Left lung (tissue), 10 donors: Measurements from ENCODE around the gene VTA1. TPM values are rescaled to one million over a fixed set of nuclear protein-coding genes. Genes with fewer than 3 reads are reported as not detected.
"Not testable (repeated sequence)": the region's sequence is repeated elsewhere in the genome, so short reads cannot be mapped to it uniquely, and the experiment has no call there.

ENCODE experiments used
- ATAC-seq: fragments of 200-7000 bp; cut with Tn5 transposase; one replicate; pipeline ENCODE4 v1.9.1; 2020; ENCODE audit warnings: moderate library complexity
- DNase-seq, 4 donors: peaks; one replicate each; pipeline ENCODE4 v3.0.0-alpha.2; 2013 to 2020
- H3K27ac ChIP-seq, 2 donors: fragments of 200-600 bp; sonication (generic) in 1 of 2; one replicate each; pipeline versions ENCODE4 v1.5.0 to v1.8.0; 2020 to 2021
- H3K27me3 ChIP-seq, 2 donors: fragments of 200-600 bp; sonication (generic) in 1 of 2; one replicate each; pipeline versions ENCODE4 v1.5.0 to v1.8.0; 2020 to 2021
- H3K36me3 ChIP-seq, 2 donors: fragments of 200-600 bp; sonication (generic) in 1 of 2; one replicate each; pipeline versions ENCODE4 v1.5.0 to v1.8.0; 2020 to 2021
- H3K4me1 ChIP-seq, 2 donors: fragments of 200-600 bp; one replicate each; pipeline ENCODE4 v1.8.0; 2021
- H3K4me3 ChIP-seq, 2 donors: fragments of 200-600 bp; sonication (generic) in 1 of 2; one replicate each; pipeline versions ENCODE4 v1.5.0 to v1.8.0; 2020 to 2021; ENCODE audit warnings: mild to moderate bottlenecking in 1 of 2
- H3K9me3 ChIP-seq, 2 donors: fragments of 200-600 bp; sonication (generic) in 1 of 2; one replicate each; pipeline versions ENCODE4 v1.5.0 to v1.8.0; 2020 to 2021
- intact Hi-C, 2 donors: fragments of 100-400 bp; cut with DNase I; formaldehyde crosslinking; loops; one replicate each; pipeline versions ENCODE4 v1.11.2 to v1.14.2; 2022
- polyA plus RNA-seq, 6 donors: library from polyadenylated mRNA; unstranded; fragments of 120-200 nt; gene quantifications; one replicate each; pipeline ENCODE4 v1.2.1, GENCODE V29; 2013; ENCODE audit not compliant: insufficient read length in 6 of 6
- total RNA-seq, 2 donors: library from RNA; stranded (reverse); fragmentation: NEBNext Ultra II Directional; extraction: Animal tissue kit (Norgen Biotek cat#: 25700); gene quantifications; one replicate each; pipeline ENCODE4 v1.2.1, GENCODE V29; 2021
- TF ChIP-seq, protein P1 (sequence below), 2 donors: fragments of 200-600 bp; sonication (generic) in 1 of 2; IDR thresholded peaks; one replicate each; pipeline versions ENCODE4 v1.5.0 to v1.8.0; 2021; ENCODE audit warnings: antibody characterized with exemption in 2 of 2
- donor health status: DM: no; HTN: yes; CAD: no.
- donor health status: DM: no; HTN: no; CAD: no.

The VTA1 gene
- total and polyA plus RNA-seq, 8 donors: 33.2 to 73.5 (median 66.5) TPM

DNA sequence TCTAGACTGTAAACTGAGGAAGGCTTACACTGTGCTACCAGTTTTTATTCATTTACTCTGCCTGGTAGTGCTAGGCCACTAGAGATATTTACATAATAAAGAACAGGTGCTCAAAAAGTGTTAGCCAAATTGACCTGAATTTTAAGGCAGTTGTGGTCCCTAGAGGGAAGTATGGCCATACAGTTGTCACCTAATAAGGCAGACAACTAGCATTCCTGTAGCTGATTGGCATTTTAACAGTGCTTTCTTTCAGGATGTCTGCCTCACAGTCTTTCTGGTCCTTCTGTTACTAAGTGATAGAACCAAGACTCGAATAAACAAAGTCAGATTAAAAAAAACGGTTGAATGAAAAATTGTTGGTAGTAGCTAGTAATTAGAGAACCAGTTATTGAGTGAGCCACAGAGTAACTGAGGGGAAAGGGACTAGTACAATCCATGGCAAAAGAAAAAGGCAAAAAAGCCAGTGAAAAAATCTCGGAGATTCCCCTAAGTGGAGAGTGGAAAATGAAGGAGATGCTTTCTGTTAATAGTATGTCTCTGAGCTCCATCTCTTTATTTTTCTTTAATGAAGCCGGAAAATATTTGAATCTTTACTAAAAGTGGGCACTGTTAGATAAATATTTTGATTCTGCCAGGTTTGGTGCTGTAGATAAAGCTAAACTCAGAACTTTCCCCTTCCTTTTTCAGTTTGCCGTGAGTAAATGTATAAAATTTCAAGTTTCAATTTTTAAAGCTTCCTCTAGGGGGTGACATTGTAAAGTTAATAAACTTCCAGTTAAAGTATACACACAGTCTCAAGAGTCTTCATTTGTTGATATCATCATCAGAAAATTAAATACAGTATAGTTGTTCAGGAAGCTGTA, 9.1 kb downstream of the VTA1 start:
- TF ChIP-seq, protein P1, sequence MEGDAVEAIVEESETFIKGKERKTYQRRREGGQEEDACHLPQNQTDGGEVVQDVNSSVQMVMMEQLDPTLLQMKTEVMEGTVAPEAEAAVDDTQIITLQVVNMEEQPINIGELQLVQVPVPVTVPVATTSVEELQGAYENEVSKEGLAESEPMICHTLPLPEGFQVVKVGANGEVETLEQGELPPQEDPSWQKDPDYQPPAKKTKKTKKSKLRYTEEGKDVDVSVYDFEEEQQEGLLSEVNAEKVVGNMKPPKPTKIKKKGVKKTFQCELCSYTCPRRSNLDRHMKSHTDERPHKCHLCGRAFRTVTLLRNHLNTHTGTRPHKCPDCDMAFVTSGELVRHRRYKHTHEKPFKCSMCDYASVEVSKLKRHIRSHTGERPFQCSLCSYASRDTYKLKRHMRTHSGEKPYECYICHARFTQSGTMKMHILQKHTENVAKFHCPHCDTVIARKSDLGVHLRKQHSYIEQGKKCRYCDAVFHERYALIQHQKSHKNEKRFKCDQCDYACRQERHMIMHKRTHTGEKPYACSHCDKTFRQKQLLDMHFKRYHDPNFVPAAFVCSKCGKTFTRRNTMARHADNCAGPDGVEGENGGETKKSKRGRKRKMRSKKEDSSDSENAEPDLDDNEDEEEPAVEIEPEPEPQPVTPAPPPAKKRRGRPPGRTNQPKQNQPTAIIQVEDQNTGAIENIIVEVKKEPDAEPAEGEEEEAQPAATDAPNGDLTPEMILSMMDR (IDR thresholded peaks at IDR 0.05): peak; percentile 27 to 32
- peak in 2 of 4 donors; percentile 38 to 43 for DNase-seq
- H3K9me3 ChIP-seq: no peaks in the 10 kb centered on the region
- peaks cover 0 to 10% of the 10 kb centered on the region in 2 donors for H3K4me1 ChIP-seq
- no peaks in the 10 kb centered on the region for H3K36me3 ChIP-seq
- H3K27ac ChIP-seq: no peak overlapping the region
- no peak overlapping the region for H3K4me3 ChIP-seq
- intact Hi-C loops: loop anchor here in 1 of 2 donors (10.0 kb wide), 1 partner anchor 229 kb away; no protein-coding TSS in a partner anchor
- ATAC-seq: peak; percentile 82
- H3K27me3 ChIP-seq: no peaks in the 10 kb centered on the region

DNA sequence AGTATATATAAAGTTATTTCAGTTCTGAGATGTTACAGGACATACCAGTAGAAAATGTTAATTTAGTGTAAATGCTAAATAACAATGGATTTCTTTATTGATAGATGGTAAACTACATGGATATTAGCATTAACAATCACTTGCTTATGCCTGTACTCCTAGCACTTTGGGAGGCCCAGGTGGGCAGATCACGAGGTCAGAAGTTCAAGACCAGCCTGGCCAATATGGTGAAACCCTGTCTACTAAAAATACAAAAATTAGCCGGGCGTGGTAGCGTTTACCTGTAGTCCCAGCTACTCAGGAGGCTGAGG, 9.7 kb downstream of the VTA1 start:
- intact Hi-C loops: loop anchor here in 1 of 2 donors (10.0 kb wide), 1 partner anchor 228 kb away; no protein-coding TSS in a partner anchor
- H3K27ac ChIP-seq: not testable (repeated sequence)

GRCh38 chr6:142162780-142163179, 15.7 kb downstream of the VTA1 start:
- Histone ChIP-seq H3K4me1 (peaks cover 0 to 9% of the 10 kb centered on the region in 2 donors), H3K36me3 (peaks cover 0 to 15% of the 10 kb centered on the region in 2 donors), H3K9me3 (no peaks in the 10 kb centered on the region), H3K27ac (no peak overlapping the region), H3K4me3 (no peak overlapping the region), H3K27me3 (no peaks in the 10 kb centered on the region)
- TF ChIP-seq, protein P1 (IDR thresholded peaks at IDR 0.05): no peak
- ATAC-seq: no peak
- intact Hi-C loops: no loop called here
- DNase-seq: no peak

More for the DNA sequence above, 9.7 kb downstream of the VTA1 start:
- H3K4me1 ChIP-seq, H3K36me3 ChIP-seq, H3K27me3 ChIP-seq, H3K4me3 ChIP-seq, DNase-seq, H3K9me3 ChIP-seq, ATAC-seq: not testable (repeated sequence)

DNA sequence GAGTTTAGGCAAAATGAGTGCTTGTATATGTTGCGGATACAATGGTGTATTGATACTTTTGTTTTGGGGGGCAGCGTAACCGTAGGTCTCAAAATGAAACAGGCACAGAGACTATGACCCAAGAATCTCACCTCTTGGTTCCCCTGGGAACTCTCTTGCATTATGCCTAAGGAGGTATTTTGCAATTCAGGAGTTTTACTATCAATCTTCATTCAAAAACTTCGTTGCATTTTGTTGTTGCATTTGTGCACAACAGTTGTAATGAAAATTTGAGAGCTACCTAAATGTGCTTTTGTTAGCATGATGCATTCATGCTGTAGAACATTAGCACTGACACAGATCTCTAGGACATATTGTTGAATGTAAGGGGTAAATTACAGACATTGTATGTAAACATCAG, 18.2 kb downstream of the VTA1 start:
- Histone ChIP-seq H3K4me1 (peaks cover 0 to 9% of the 10 kb centered on the region in 2 donors), H3K27me3 (no peaks in the 10 kb centered on the region), H3K27ac (no peak overlapping the region), H3K9me3 (no peaks in the 10 kb centered on the region), H3K36me3 (peaks cover 0 to 31% of the 10 kb centered on the region in 2 donors), H3K4me3 (no peak overlapping the region)
- intact Hi-C loops: no loop called here
- TF ChIP-seq, protein P1 (IDR thresholded peaks at IDR 0.05): no peak
- DNase-seq (no peak), ATAC-seq (no peak)

DNA sequence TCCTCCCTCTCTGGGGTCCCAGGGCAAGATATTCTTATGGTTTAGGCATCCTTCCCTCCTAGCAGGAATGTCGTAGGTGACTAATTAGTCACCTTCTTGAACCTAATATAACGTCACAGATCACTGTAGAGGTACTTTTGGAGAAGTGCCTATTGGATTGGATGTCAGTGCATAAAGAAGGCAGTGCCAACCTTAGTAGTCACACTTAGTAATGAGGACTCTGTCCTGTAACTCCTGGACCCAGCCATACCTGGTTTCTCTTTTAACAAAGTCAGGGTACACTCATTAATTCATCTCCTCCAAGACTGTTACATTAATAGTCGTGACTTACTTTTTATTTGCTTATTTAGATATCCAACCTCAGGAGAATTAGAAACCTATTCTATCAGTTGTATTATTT, 20.0 kb downstream of the VTA1 start:
- Histone ChIP-seq H3K9me3 (no peaks in the 10 kb centered on the region), H3K27ac (no peak overlapping the region), H3K4me3 (no peak overlapping the region), H3K4me1 (peaks cover 0 to 9% of the 10 kb centered on the region in 2 donors), H3K36me3 (peaks cover 0 to 50% of the 10 kb centered on the region in 2 donors), H3K27me3 (no peaks in the 10 kb centered on the region)
- intact Hi-C loops: no loop called here
- no peak for DNase-seq
- TF ChIP-seq, protein P1 (IDR thresholded peaks at IDR 0.05): no peak
- no peak for ATAC-seq
